ENCODE measurements around the gene WASL. TPM values are rescaled to one million over a fixed set of nuclear protein-coding genes. Genes with fewer than 3 reads are reported as not detected.

WASL gene
- total RNA-seq, 1 experiment from 2014 or later, result 39.3 TPM

DNA sequence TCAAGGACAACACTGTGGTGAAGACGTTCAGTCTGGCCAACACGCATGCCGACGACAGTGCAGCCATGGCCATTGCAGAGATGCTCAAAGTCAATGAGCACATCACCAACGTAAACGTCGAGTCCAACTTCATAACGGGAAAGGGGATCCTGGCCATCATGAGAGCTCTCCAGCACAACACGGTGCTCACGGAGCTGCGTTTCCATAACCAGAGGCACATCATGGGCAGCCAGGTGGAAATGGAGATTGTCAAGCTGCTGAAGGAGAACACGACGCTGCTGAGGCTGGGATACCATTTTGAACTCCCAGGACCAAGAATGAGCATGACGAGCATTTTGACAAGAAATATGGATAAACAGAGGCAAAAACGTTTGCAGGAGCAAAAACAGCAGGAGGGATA, 86.5 kb downstream of the WASL start:
- Mint-ChIP-seq H3K36me3 (ENCODE audit: insufficient read depth in 1 of 3, low read depth in 3 of 3) (no peaks in the 10 kb centered on the region; a peak in 1 of 7 replicates), H3K27me3 (ENCODE audit: low read depth) (no peaks in the 10 kb centered on the region), H3K27ac (no peak overlapping the region), H3K4me3 (no peak overlapping the region), H3K9me3 (no peaks in the 10 kb centered on the region), H3K4me1 (peaks cover 10 to 21% of the 10 kb centered on the region in 2 experiments)
- H3K14ac ChIP-seq (ENCODE audit: insufficient read depth, low read length), result no peak overlapping the region
- no peak overlapping the region for H3K18ac ChIP-seq (ENCODE audit: insufficient read length, low read depth, low read length)
- no peaks in the 10 kb centered on the region for H3K79me2 ChIP-seq (ENCODE audit: insufficient read depth, low read length)
- no peak overlapping the region for H2BK5ac ChIP-seq (ENCODE audit: insufficient read length, low read length)
- no peaks in the 10 kb centered on the region for H3K23me2 ChIP-seq (ENCODE audit: insufficient read length, low read depth, low read length, poor library complexity, severe bottlenecking)
- H4K91ac ChIP-seq (ENCODE audit: insufficient read length, low read depth, low read length), result no peak overlapping the region
- H2BK20ac ChIP-seq (ENCODE audit: low read depth, low read length, poor library complexity, severe bottlenecking), result no peak overlapping the region
- WGBS (ENCODE audit: extremely low coverage, insufficient read length, low lambda C conversion rate), result no CpG with 5 or more reads among the region's 15 CpGs
- H3K4me2 ChIP-seq (ENCODE audit: insufficient read depth, insufficient read length, low read length), result no peak overlapping the region
- no peak overlapping the region for H3K4ac ChIP-seq (ENCODE audit: low read depth, low read length)
- TF ChIP-seq, protein P1, sequence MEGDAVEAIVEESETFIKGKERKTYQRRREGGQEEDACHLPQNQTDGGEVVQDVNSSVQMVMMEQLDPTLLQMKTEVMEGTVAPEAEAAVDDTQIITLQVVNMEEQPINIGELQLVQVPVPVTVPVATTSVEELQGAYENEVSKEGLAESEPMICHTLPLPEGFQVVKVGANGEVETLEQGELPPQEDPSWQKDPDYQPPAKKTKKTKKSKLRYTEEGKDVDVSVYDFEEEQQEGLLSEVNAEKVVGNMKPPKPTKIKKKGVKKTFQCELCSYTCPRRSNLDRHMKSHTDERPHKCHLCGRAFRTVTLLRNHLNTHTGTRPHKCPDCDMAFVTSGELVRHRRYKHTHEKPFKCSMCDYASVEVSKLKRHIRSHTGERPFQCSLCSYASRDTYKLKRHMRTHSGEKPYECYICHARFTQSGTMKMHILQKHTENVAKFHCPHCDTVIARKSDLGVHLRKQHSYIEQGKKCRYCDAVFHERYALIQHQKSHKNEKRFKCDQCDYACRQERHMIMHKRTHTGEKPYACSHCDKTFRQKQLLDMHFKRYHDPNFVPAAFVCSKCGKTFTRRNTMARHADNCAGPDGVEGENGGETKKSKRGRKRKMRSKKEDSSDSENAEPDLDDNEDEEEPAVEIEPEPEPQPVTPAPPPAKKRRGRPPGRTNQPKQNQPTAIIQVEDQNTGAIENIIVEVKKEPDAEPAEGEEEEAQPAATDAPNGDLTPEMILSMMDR (conservative IDR thresholded peaks at IDR 0.05), result no peak
- H3K56ac ChIP-seq (ENCODE audit: insufficient read length, low read depth, low read length), result no peak overlapping the region
- no peaks in the 10 kb centered on the region for H4K20me1 ChIP-seq (ENCODE audit: control insufficient read depth, insufficient read depth, insufficient read length)
- H4K5ac ChIP-seq (ENCODE audit: insufficient read length, low read depth, low read length), result no peak overlapping the region
- no peak overlapping the region for H3K23ac ChIP-seq (ENCODE audit: insufficient read length, low read depth, low read length)
- no peak overlapping the region for H2BK120ac ChIP-seq (ENCODE audit: low read depth, low read length, poor library complexity, severe bottlenecking)
- no peak overlapping the region for H2BK15ac ChIP-seq (ENCODE audit: low read depth, low read length)
- H2AFZ ChIP-seq (ENCODE audit: low read length), result no peak overlapping the region
- H3K27ac ChIP-seq (ENCODE audit: insufficient read length, low read depth, low read length), result no peak overlapping the region
- H3K79me1 ChIP-seq (ENCODE audit: insufficient read depth, low read depth, low read length, poor library complexity, severe bottlenecking), result no peaks in the 10 kb centered on the region
- H4K8ac ChIP-seq (replicated peaks; ENCODE audit: insufficient read length, low read depth, low read length), result no peak overlapping the region
- no peaks in the 10 kb centered on the region for H3K4me1 ChIP-seq (ENCODE audit: insufficient read depth, low read length)
- H3K9ac ChIP-seq (ENCODE audit: extremely low read depth, insufficient read length, low read length), result no peak overlapping the region
- no peak overlapping the region for H2AK5ac ChIP-seq (ENCODE audit: insufficient read length, low read length)
- no peak for DNase-seq
- H3T11ph ChIP-seq (ENCODE audit: low read length), result no peak overlapping the region
- no peaks in the 10 kb centered on the region for H3K27me3 ChIP-seq (ENCODE audit: insufficient read depth, low read length)
- H3K9me3 ChIP-seq (ENCODE audit: control insufficient read depth, low read depth, low read length), result no peaks in the 10 kb centered on the region
- H2BK12ac ChIP-seq (ENCODE audit: insufficient read length, low read depth, low read length), result no peak overlapping the region
